Right lobe of liver (tissue), 4 donors: ENCODE results near the gene TMEM229A.

Experiments
- POLR2A ChIP-seq: fragments of 450-650 bp; IDR thresholded peaks from one replicate; pipeline ENCODE4 v1.6.1; 2017; ENCODE audit warnings: antibody characterized with exemption, mild to moderate bottlenecking
- TF ChIP-seq, protein P1 (sequence below), 4 donors: fragments of 200-600 bp in 3 of 4; fragments of 450-650 bp in 1 of 4; IDR thresholded peaks; one replicate each; pipeline versions ENCODE4 v1.5.1 to v1.8.0; 2016 to 2022; ENCODE audit warnings: antibody characterized with exemption in 4 of 4, mild to moderate bottlenecking in 2 of 4
- donor health status: DM: no; HTN: no; CAD: no.
- donor health status: DM: no; HTN: no; CAD: no.
- donor health status: DM: no; HTN: yes; CAD: no.

DNA sequence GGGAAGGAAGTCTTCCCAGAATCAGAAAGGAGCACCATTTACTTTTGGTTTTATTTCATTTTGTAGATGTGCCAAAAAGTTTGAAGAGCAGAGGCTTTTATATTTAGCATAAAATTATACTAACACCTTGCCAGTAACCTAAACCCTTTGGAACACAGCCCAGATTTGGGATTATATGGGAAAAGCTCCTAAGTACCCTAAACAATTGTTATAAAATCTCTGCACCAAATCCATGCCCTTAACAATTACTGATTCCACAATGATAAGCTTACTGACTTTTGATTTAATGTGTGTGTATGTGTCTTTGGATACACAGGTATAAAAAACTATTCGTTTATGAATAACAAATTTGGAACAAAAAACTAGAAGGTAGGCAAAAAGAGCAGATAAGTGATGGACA lies 39.0 kb upstream of the TMEM229A start:
- no peak for TF ChIP-seq POLR2A
- TF ChIP-seq, protein P1, sequence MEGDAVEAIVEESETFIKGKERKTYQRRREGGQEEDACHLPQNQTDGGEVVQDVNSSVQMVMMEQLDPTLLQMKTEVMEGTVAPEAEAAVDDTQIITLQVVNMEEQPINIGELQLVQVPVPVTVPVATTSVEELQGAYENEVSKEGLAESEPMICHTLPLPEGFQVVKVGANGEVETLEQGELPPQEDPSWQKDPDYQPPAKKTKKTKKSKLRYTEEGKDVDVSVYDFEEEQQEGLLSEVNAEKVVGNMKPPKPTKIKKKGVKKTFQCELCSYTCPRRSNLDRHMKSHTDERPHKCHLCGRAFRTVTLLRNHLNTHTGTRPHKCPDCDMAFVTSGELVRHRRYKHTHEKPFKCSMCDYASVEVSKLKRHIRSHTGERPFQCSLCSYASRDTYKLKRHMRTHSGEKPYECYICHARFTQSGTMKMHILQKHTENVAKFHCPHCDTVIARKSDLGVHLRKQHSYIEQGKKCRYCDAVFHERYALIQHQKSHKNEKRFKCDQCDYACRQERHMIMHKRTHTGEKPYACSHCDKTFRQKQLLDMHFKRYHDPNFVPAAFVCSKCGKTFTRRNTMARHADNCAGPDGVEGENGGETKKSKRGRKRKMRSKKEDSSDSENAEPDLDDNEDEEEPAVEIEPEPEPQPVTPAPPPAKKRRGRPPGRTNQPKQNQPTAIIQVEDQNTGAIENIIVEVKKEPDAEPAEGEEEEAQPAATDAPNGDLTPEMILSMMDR (IDR thresholded peaks at IDR 0.05), result no peak
